ENCODE measurements around the gene MRPS18B.

Gene MRPS18B

GRCh38 chr6:30617565-30618269 is at the start of gene MRPS18B:
MRPS18B (plus strand) TSS chr6:30617840; CDS start chr6:30617866, 26 bp downstream.
- DNase-seq = peak; percentile 92 to 98

- no peak for DNase-seq
Measured at GRCh38 chr6:30568245-30568644, 49.4 kb upstream of the MRPS18B start.

DNA sequence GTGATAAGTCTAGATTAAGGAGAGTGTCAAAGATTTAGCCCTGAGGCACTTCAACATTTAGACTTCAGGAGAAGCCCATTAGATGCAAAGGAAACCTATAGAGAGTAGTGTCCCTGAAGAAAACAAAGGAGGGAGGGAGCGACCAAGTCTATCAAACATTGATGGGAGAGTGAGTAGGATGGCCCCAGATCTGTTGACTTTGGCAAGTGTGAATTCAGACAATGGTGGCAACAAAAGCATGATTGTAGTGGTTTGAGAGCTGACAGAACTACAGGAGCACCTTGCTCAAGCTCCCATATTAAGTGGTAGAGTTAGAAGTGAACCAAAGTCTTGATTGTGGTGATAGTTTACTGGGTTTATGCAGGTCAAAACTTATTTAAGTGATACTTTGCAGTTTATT is 47.4 kb upstream of the MRPS18B start:
- no peak for DNase-seq

- no peak for DNase-seq
Measured at GRCh38 chr6:30570740-30571074, 46.9 kb upstream of the MRPS18B start.

DNA sequence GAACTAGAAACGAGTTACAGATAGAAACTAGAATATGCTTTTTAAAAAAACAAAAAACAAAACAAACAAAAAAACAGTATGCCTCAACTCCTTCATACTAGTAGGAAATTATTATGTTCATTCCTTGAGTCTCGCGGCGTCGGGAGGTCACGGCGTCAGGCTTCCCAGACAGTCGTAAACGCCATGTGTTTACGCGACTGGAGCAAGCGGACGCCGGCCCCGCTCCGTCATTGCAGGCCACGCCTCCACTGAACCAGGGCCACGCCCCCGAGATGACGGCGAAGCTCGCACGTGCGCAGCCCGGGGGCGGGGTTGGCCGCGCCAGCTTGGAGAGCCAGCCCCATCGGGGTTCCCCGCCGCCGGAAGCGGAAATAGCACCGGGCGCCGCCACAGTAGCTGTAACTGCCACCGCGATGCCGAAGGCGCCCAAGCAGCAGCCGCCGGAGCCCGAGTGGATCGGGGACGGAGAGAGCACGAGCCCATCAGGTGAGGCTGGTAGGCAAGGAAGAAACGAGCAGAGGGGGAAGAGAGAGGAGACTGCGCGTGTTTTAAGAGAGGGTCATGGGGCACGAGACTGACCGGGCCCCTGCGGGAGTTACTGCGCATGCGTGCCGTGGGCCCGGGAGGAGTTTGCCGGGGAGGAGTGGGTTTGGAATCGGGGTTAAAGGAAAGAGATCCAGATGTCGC is 46.4 kb upstream of the MRPS18B start, which contains the start of gene ABCF1:
Gene ABCF1 (plus strand): TSS at position 368 of the 687 bp plus-strand sequence. CDS start 46 bp downstream, at position 414.
- DNase-seq = peak; percentile 93 to 97

- DNase-seq = no peak
Measured at GRCh38 chr6:30571762-30572082, 45.9 kb upstream of the MRPS18B start.

DNA sequence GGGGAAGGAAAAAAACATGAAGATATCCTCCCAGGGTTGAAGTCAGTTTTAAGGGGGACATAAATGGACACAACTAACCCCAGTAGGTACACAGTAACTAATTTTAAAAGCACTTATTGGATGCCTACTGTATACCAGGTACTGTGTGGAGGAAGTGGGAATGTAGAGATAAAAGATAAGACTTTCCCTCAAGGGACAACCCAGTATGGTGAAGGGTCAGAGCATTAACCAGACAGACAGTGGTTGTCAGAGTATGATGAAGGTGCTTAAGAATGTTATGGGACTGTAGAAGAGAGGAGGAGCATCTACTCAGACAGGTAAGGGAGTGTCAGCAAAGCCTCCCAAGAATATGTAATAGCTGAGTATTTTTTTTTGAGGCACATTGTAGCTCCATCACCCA is 45.5 kb upstream of the MRPS18B start:
- no peak for DNase-seq

DNA sequence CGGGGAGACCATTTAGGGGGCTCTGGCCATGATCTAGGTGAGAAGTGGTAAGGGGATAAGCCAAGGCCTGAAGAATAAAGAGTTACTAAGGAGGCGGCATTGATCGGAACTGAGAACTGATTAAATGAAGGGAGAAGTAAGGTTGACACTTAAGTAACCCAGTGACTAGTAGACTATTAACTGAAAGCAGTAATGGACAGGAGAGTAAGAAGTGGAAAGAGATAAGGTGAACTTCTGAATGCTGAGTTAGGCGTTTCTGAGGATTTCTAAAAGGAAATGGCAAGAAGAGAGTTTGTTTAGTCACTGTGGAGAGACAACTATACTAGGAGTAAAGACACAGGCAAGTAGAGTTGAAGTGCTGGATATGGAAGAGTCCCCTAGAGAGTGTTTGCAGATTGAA is 44.5 kb upstream of the MRPS18B start:
- no peak for DNase-seq

DNA sequence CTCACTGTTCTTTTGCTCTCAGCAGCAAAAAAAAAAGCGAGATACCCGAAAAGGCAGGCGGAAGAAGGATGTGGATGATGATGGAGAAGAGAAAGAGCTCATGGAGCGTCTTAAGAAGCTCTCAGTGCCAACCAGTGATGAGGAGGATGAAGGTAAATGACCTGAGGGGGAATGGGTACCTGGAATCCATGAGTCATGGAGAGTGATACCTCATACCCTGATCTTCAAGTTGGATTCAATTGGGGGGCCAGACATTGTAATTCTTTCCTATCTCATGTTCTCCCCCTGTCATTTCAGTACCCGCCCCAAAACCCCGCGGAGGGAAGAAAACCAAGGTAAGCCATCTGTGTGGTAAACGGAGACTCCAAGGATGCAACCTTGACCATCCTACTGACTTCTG is 39.6 kb upstream of the MRPS18B start:
- DNase-seq = no peak

DNA sequence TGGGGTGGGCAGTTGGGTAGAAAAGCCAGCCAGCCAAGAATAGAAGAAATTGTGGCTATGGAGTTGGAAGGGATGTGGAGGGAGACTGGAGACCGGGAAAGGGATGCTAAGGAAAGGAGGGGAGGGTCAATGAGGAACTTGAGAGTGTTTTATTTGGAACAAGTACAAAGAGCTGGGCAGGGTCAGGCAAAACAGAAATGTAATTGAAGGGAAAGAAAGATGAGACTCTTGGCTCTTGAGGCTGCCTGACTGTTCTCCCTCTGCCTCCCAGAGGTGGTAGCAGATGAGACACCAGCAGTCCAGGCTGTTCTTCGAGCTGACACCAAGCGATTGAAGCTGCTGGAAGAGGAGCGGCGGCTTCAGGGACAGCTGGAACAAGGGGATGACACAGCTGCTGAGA is 33.7 kb upstream of the MRPS18B start:
- DNase-seq = no peak

- DNase-seq = no peak
Measured at GRCh38 chr6:30589754-30590358, 27.8 kb upstream of the MRPS18B start.

DNA sequence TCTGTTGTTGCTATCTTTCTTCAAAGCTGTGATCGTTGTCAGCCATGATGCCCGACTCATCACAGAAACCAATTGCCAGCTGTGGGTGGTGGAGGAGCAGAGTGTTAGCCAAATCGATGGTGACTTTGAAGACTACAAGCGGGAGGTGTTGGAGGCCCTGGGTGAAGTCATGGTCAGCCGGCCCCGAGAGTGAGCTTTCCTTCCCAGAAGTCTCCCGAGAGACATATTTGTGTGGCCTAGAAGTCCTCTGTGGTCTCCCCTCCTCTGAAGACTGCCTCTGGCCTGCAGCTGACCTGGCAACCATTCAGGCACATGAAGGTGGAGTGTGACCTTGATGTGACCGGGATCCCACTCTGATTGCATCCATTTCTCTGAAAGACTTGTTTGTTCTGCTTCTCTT is 27.1 kb upstream of the MRPS18B start:
- DNase-seq = no peak

DNA sequence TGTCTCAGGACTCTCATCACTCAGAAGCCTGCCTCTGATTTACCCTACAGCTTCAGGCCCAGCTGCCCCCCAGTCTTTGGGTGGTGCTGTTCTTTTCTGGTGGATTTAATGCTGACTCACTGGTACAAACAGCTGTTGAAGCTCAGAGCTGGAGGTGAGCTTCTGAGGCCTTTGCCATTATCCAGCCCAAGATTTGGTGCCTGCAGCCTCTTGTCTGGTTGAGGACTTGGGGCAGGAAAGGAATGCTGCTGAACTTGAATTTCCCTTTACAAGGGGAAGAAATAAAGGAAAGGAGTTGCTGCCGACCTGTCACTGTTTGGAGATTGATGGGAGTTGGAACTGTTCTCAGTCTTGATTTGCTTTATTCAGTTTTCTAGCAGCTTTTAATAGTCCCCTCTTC is 26.6 kb upstream of the MRPS18B start:
- no peak for DNase-seq

GRCh38 chr6:30592287-30592686 is 25.4 kb upstream of the MRPS18B start:
- DNase-seq = no peak

- DNase-seq = peak; percentile 20 to 59
Measured at GRCh38 chr6:30597315-30598144, 20.1 kb upstream of the MRPS18B start.

- no peak for DNase-seq
Measured at GRCh38 chr6:30598912-30599624, 18.6 kb upstream of the MRPS18B start.

GRCh38 chr6:30599625-30600324 is 17.9 kb upstream of the MRPS18B start:
- DNase-seq = no peak

GRCh38 chr6:30600451-30600961 is 17.1 kb upstream of the MRPS18B start:
- no peak for DNase-seq

DNA sequence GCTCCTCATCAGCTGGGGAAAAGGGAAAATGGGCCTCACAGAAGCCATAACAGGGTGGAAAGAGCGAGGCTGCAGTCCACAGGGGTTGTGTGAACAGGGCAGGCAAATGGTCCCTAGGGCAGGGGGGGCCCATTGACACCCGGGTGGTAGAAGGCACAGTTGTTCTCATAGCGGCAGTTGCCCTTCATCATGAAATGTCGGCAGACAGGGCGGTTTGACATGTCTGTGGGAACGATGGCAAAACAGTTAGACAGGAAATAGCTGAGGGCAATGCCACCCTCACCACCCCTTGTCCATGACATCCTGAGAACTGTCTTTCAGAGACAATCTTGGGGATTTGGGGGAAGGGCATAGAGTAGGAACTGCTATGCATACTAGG is 16.2 kb upstream of the MRPS18B start:
- DNase-seq = no peak

DNA sequence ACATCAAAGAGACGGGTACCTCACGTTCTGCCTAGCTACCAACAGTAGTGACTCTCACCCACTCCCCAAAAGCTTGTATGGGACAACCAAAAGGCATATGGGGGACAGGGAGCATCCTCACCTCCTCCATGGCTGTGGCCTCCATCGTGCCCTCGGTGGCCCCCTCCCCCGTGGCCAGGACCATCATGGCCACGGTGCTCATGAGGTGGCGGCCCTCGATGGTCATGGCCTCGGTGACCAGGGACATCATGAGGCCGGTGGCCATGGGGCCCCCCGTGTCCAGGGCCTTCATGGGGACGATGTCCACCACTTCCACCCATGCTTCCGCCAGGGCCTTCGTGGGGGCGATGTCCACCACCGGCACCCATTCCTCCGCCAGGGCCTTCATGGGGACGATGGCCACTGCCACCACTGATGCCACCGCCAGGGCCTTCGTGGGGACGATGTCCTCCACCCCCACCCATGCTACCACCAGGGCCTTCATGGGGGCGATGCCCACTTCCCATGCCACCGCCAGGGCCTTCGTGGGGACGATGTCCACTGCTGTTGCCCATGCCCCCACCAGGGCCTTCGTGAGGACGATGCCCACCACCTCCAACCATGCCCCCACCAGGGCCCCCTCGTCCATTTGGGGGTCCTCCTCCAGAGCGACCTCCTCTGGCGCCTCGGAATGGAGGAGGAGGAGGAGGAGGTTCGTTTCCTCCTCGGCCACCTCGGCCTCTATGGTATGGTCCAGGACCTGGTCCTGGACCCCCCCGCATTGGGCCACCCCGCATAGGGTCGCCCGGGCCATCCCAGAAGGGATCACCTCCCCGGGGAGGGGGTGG is 15.6 kb upstream of the MRPS18B start:
- no peak for DNase-seq

GRCh38 chr6:30603961-30604360 is 13.7 kb upstream of the MRPS18B start:
- no peak for DNase-seq
